CD4-positive, alpha-beta T cell treated with Interleukin-1 beta for 1 hour (primary cell): ENCODE results near the gene CLDN6.
"Not testable (repeated sequence)": the region's sequence is repeated elsewhere in the genome, so short reads cannot be mapped to it uniquely, and the experiment has no call there.

Source experiments
- DNase-seq, 2 donors: peaks; one replicate each; pipeline ENCODE4 v3.0.0-alpha.2; 2020 to 2022

CLDN6 gene

GRCh38 chr16:3017794-3018506 lies at the start of gene CLDN6:
TSS of gene CLDN6 (minus strand) at chr16:3018183. CDS start at chr16:3016021, 2,162 bp downstream.
- DNase-seq = no peak

- DNase-seq = no peak
Measured at GRCh38 chr16:3066440-3066748, 48.4 kb upstream of the CLDN6 start.

GRCh38 chr16:3065742-3066439 lies 47.9 kb upstream of the CLDN6 start:
- no peak for DNase-seq

GRCh38 chr16:3065069-3065741 lies 47.2 kb upstream of the CLDN6 start, which contains the start of gene IL32:
TSS of gene IL32 (plus strand) at chr16:3065640. CDS start at chr16:3065812, 172 bp downstream.
- peak; percentile 69 to 86 for DNase-seq

- no peak for DNase-seq
Measured at GRCh38 chr16:3063625-3064386, 45.8 kb upstream of the CLDN6 start.

- no peak for DNase-seq
Measured at GRCh38 chr16:3062553-3062952, 44.6 kb upstream of the CLDN6 start.

- DNase-seq = no peak
Measured at GRCh38 chr16:3060339-3061127, 42.5 kb upstream of the CLDN6 start.

GRCh38 chr16:3059723-3060242 lies 41.8 kb upstream of the CLDN6 start:
- DNase-seq = no peak

GRCh38 chr16:3059041-3059722 lies 41.2 kb upstream of the CLDN6 start:
- peak; percentile 86 to 88 for DNase-seq

- DNase-seq = peak; percentile 51 to 52
Measured at GRCh38 chr16:3058139-3059030, 40.4 kb upstream of the CLDN6 start.

GRCh38 chr16:3057181-3058138 lies 39.5 kb upstream of the CLDN6 start:
- no peak for DNase-seq

- no peak for DNase-seq
Measured at GRCh38 chr16:3056336-3057180, 38.6 kb upstream of the CLDN6 start.

GRCh38 chr16:3055734-3056115 lies 37.7 kb upstream of the CLDN6 start:
- not testable (repeated sequence) for DNase-seq

- DNase-seq = no peak
Measured at GRCh38 chr16:3054965-3055733, 37.2 kb upstream of the CLDN6 start.

GRCh38 chr16:3053330-3053710 lies 35.3 kb upstream of the CLDN6 start:
- not testable (repeated sequence) for DNase-seq

- not testable (repeated sequence) for DNase-seq
Measured at GRCh38 chr16:3052571-3053329, 34.8 kb upstream of the CLDN6 start.

GRCh38 chr16:3051494-3051893 lies 33.5 kb upstream of the CLDN6 start:
- DNase-seq = no peak
